ENCODE measurements around the gene CHRND. TPM values are rescaled to one million over a fixed set of nuclear protein-coding genes. Genes with fewer than 3 reads are reported as not detected.
"Not testable (repeated sequence)": the region's sequence is repeated elsewhere in the genome, so short reads cannot be mapped to it uniquely, and the experiment has no call there.

CHRND gene
- total RNA-seq, 1 donor from 2014 or later, result not detected

- peak; percentile 56 for DNase-seq
- no peak overlapping the region for H3K4me3 ChIP-seq
- TF ChIP-seq CTCF (IDR thresholded peaks at IDR 0.05), result no peak
Measured at GRCh38 chr2:232529806-232530547, 4.0 kb downstream of the CHRND start.

GRCh38 chr2:232530626-232531260 is 4.8 kb downstream of the CHRND start:
- no peaks in the 10 kb centered on the region for H3K9me3 ChIP-seq

More at GRCh38 chr2:232529806-232530547, 4.0 kb downstream of the CHRND start:
- intact Hi-C loops (cut with DNase I), result loop anchor here (10.0 kb wide), 1 partner anchor 625 kb away; no protein-coding TSS in a partner anchor
- H3K27ac ChIP-seq, result no peak overlapping the region
- no peak for ATAC-seq
- no peaks in the 10 kb centered on the region for H3K36me3 ChIP-seq
- H3K27me3 ChIP-seq, result peaks cover 16% of the 10 kb centered on the region
- no peaks in the 10 kb centered on the region for H3K4me1 ChIP-seq
- H3K9me3 ChIP-seq, result no peaks in the 10 kb centered on the region

GRCh38 chr2:232532419-232532818 is 6.5 kb downstream of the CHRND start:
- peaks cover 5% of the 10 kb centered on the region for H3K27me3 ChIP-seq
- no peaks in the 10 kb centered on the region for H3K4me1 ChIP-seq
- intact Hi-C loops (cut with DNase I), result no loop called here
- peak; percentile 18 for DNase-seq
- H3K4me3 ChIP-seq, result no peak overlapping the region
- H3K27ac ChIP-seq, result no peak overlapping the region
- TF ChIP-seq CTCF (IDR thresholded peaks at IDR 0.05), result no peak
- no peak for ATAC-seq
- H3K36me3 ChIP-seq, result no peaks in the 10 kb centered on the region
- no peaks in the 10 kb centered on the region for H3K9me3 ChIP-seq

More at GRCh38 chr2:232530626-232531260, 4.8 kb downstream of the CHRND start:
- peaks cover 9% of the 10 kb centered on the region for H3K27me3 ChIP-seq
- DNase-seq (peak; percentile 34), ATAC-seq (no peak)
- intact Hi-C loops (cut with DNase I), result no loop called here
- H3K27ac ChIP-seq, result no peak overlapping the region
- no peaks in the 10 kb centered on the region for H3K4me1 ChIP-seq
- H3K36me3 ChIP-seq, result no peaks in the 10 kb centered on the region
- no peak for TF ChIP-seq CTCF (IDR thresholded peaks at IDR 0.05)
- no peak overlapping the region for H3K4me3 ChIP-seq

GRCh38 chr2:232532821-232533220 is 6.9 kb downstream of the CHRND start:
- intact Hi-C loops (cut with DNase I); H3K27me3 ChIP-seq; H3K4me3 ChIP-seq; H3K4me1 ChIP-seq; H3K9me3 ChIP-seq; ATAC-seq; H3K36me3 ChIP-seq; H3K27ac ChIP-seq: not testable (repeated sequence)
- peak; percentile 23 for DNase-seq

GRCh38 chr2:232533944-232534710 is 8.2 kb downstream of the CHRND start:
- ATAC-seq (no peak), DNase-seq (peak; percentile 57)
- Histone ChIP-seq H3K36me3 (no peaks in the 10 kb centered on the region), H3K9me3 (no peaks in the 10 kb centered on the region), H3K27ac (no peak overlapping the region), H3K4me3 (no peak overlapping the region), H3K4me1 (no peaks in the 10 kb centered on the region), H3K27me3 (peaks cover 5% of the 10 kb centered on the region)
- intact Hi-C loops (cut with DNase I), result no loop called here
- no peak for TF ChIP-seq CTCF (IDR thresholded peaks at IDR 0.05)
